SK-N-SH (cell line): ENCODE data around the gene USP47.

Experiments
- GATA2 ChIP-seq: sonication (generic); formaldehyde crosslinking; IDR thresholded peaks from 2 replicates; pipeline ENCODE4 v1.5.0; 2020; ENCODE audit warnings: mild to moderate bottlenecking, missing genetic modification reagents
- MXI1 ChIP-seq: IDR thresholded peaks from 2 replicates; pipeline ENCODE4 v1.6.1; 2012; ENCODE audit warnings: mild to moderate bottlenecking, low read depth, low read length, improper control_type of control experiment
- NRF1 ChIP-seq: IDR thresholded peaks from 2 replicates; pipeline ENCODE4 v1.6.1; 2012; ENCODE audit warnings: low read depth, mild to moderate bottlenecking, low read length
- POLR2AphosphoS5 ChIP-seq: IDR thresholded peaks from 2 replicates; pipeline ENCODE4 v1.6.1; 2012; ENCODE audit warnings: low read depth, low read length
- TAF1 ChIP-seq: IDR thresholded peaks from 2 replicates; pipeline ENCODE4 v1.6.1; 2012; ENCODE audit warnings: low read depth, mild to moderate bottlenecking, low read length, moderate library complexity, borderline replicate concordance
- YY1 ChIP-seq: IDR thresholded peaks from 2 replicates; pipeline ENCODE4 v1.4.0; 2012; ENCODE audit warnings: low read depth, mild to moderate bottlenecking
- TF ChIP-seq, protein P1 (sequence below): fragments of 200-600 bp; sonication (generic); IDR thresholded peaks from 2 replicates; pipeline ENCODE4 v1.6.1; 2017; ENCODE audit warnings: antibody characterized with exemption, mild to moderate bottlenecking, moderate library complexity
- TF ChIP-seq, protein P2 (sequence below): IDR thresholded peaks from 2 replicates; pipeline ENCODE4 v1.6.1; 2012; ENCODE audit warnings: mild to moderate bottlenecking, low read depth, low read length, moderate library complexity
- TF ChIP-seq, protein P3 (sequence below): fragments of 150-350 bp; IDR thresholded peaks from 2 replicates; pipeline ENCODE4 v1.6.1; 2016; ENCODE audit warnings: mild to moderate bottlenecking, low read depth, low read length
- TF ChIP-seq, protein P4 (sequence below): IDR thresholded peaks from 2 replicates; pipeline ENCODE4 v1.4.0; 2012; ENCODE audit warnings: low read depth, borderline replicate concordance
- TF ChIP-seq, protein P5 (sequence below): IDR thresholded peaks from 2 replicates; pipeline ENCODE4; 2012

DNA sequence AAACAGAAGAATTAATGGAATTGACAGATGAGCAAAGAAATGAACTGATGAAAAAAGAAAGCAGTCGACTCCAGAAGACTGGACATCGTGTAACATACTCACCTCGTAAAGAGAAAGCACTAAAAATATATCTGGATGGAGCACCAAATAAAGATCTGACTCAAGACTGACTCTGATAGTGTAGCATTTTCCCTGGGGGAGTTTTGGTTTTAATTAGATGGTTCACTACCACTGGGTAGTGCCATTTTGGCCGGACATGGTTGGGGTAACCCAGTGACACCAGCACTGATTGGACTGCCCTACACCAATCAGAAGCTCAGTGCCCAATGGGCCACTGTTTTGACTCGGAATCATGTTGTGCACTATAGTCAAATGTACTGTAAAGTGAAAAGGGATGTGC lies 114.2 kb downstream of the USP47 start:
- TF ChIP-seq POLR2AphosphoS5, result no peak
- TF ChIP-seq, protein P1, sequence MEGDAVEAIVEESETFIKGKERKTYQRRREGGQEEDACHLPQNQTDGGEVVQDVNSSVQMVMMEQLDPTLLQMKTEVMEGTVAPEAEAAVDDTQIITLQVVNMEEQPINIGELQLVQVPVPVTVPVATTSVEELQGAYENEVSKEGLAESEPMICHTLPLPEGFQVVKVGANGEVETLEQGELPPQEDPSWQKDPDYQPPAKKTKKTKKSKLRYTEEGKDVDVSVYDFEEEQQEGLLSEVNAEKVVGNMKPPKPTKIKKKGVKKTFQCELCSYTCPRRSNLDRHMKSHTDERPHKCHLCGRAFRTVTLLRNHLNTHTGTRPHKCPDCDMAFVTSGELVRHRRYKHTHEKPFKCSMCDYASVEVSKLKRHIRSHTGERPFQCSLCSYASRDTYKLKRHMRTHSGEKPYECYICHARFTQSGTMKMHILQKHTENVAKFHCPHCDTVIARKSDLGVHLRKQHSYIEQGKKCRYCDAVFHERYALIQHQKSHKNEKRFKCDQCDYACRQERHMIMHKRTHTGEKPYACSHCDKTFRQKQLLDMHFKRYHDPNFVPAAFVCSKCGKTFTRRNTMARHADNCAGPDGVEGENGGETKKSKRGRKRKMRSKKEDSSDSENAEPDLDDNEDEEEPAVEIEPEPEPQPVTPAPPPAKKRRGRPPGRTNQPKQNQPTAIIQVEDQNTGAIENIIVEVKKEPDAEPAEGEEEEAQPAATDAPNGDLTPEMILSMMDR, result no peak
- TF ChIP-seq, protein P2, sequence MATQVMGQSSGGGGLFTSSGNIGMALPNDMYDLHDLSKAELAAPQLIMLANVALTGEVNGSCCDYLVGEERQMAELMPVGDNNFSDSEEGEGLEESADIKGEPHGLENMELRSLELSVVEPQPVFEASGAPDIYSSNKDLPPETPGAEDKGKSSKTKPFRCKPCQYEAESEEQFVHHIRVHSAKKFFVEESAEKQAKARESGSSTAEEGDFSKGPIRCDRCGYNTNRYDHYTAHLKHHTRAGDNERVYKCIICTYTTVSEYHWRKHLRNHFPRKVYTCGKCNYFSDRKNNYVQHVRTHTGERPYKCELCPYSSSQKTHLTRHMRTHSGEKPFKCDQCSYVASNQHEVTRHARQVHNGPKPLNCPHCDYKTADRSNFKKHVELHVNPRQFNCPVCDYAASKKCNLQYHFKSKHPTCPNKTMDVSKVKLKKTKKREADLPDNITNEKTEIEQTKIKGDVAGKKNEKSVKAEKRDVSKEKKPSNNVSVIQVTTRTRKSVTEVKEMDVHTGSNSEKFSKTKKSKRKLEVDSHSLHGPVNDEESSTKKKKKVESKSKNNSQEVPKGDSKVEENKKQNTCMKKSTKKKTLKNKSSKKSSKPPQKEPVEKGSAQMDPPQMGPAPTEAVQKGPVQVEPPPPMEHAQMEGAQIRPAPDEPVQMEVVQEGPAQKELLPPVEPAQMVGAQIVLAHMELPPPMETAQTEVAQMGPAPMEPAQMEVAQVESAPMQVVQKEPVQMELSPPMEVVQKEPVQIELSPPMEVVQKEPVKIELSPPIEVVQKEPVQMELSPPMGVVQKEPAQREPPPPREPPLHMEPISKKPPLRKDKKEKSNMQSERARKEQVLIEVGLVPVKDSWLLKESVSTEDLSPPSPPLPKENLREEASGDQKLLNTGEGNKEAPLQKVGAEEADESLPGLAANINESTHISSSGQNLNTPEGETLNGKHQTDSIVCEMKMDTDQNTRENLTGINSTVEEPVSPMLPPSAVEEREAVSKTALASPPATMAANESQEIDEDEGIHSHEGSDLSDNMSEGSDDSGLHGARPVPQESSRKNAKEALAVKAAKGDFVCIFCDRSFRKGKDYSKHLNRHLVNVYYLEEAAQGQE, result no peak
- no peak for TF ChIP-seq MXI1
- no peak for TF ChIP-seq YY1
- TF ChIP-seq, protein P3, sequence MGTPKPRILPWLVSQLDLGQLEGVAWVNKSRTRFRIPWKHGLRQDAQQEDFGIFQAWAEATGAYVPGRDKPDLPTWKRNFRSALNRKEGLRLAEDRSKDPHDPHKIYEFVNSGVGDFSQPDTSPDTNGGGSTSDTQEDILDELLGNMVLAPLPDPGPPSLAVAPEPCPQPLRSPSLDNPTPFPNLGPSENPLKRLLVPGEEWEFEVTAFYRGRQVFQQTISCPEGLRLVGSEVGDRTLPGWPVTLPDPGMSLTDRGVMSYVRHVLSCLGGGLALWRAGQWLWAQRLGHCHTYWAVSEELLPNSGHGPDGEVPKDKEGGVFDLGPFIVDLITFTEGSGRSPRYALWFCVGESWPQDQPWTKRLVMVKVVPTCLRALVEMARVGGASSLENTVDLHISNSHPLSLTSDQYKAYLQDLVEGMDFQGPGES, result no peak
- no peak for TF ChIP-seq GATA2
- TF ChIP-seq, protein P4, sequence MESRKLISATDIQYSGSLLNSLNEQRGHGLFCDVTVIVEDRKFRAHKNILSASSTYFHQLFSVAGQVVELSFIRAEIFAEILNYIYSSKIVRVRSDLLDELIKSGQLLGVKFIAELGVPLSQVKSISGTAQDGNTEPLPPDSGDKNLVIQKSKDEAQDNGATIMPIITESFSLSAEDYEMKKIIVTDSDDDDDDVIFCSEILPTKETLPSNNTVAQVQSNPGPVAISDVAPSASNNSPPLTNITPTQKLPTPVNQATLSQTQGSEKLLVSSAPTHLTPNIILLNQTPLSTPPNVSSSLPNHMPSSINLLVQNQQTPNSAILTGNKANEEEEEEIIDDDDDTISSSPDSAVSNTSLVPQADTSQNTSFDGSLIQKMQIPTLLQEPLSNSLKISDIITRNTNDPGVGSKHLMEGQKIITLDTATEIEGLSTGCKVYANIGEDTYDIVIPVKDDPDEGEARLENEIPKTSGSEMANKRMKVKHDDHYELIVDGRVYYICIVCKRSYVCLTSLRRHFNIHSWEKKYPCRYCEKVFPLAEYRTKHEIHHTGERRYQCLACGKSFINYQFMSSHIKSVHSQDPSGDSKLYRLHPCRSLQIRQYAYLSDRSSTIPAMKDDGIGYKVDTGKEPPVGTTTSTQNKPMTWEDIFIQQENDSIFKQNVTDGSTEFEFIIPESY, result no peak
- no peak for TF ChIP-seq TAF1
- TF ChIP-seq, protein P5, sequence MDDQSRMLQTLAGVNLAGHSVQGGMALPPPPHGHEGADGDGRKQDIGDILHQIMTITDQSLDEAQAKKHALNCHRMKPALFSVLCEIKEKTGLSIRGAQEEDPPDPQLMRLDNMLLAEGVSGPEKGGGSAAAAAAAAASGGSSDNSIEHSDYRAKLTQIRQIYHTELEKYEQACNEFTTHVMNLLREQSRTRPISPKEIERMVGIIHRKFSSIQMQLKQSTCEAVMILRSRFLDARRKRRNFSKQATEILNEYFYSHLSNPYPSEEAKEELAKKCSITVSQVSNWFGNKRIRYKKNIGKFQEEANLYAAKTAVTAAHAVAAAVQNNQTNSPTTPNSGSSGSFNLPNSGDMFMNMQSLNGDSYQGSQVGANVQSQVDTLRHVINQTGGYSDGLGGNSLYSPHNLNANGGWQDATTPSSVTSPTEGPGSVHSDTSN, result no peak
- no peak for TF ChIP-seq NRF1
